HG03558 (cell line): ENCODE data around the gene POLR1D.

Source experiments
- ATAC-seq: cut with Tn5 transposase; IDR thresholded peaks from one replicate; pipeline ENCODE4 v1.9.1; 2021; ENCODE audit warnings: moderate number of reproducible peaks; ENCODE audit not compliant: unreplicated experiment; ENCODE audit errors: extremely low read depth

Gene POLR1D

GRCh38 chr13:27636589-27637288 is 15.0 kb downstream of the POLR1D start:
- no peak for ATAC-seq

- ATAC-seq, result no peak
Measured at GRCh38 chr13:27637289-27637626, 15.6 kb downstream of the POLR1D start.

GRCh38 chr13:27638001-27638400 is 16.3 kb downstream of the POLR1D start:
- ATAC-seq, result no peak

- ATAC-seq, result no peak
Measured at GRCh38 chr13:27638521-27638920, 16.8 kb downstream of the POLR1D start.

- ATAC-seq, result no peak
Measured at GRCh38 chr13:27639186-27639585, 17.5 kb downstream of the POLR1D start.

GRCh38 chr13:27641711-27642502 is 20.2 kb downstream of the POLR1D start:
- ATAC-seq, result no peak

- no peak for ATAC-seq
Measured at GRCh38 chr13:27643334-27644132, 21.8 kb downstream of the POLR1D start.

- no peak for ATAC-seq
Measured at GRCh38 chr13:27644302-27644701, 22.6 kb downstream of the POLR1D start.

GRCh38 chr13:27650312-27650711 is 28.6 kb downstream of the POLR1D start:
- no peak for ATAC-seq

GRCh38 chr13:27654059-27654458 is 32.4 kb downstream of the POLR1D start:
- no peak for ATAC-seq

GRCh38 chr13:27654816-27655215 is 33.1 kb downstream of the POLR1D start:
- ATAC-seq, result no peak

- ATAC-seq, result no peak
Measured at GRCh38 chr13:27657724-27658123, 36.0 kb downstream of the POLR1D start.

GRCh38 chr13:27658546-27658945 is 36.9 kb downstream of the POLR1D start:
- no peak for ATAC-seq

- no peak for ATAC-seq
Measured at GRCh38 chr13:27659145-27659865, 37.6 kb downstream of the POLR1D start.

GRCh38 chr13:27660511-27660910 is 38.8 kb downstream of the POLR1D start:
- ATAC-seq, result no peak

GRCh38 chr13:27661017-27661416 is 39.3 kb downstream of the POLR1D start:
- no peak for ATAC-seq

- ATAC-seq, result no peak
Measured at GRCh38 chr13:27662738-27663470, 41.2 kb downstream of the POLR1D start.

- no peak for ATAC-seq
Measured at GRCh38 chr13:27663947-27664346, 42.3 kb downstream of the POLR1D start.

GRCh38 chr13:27665333-27665732 is 43.6 kb downstream of the POLR1D start:
- no peak for ATAC-seq

- no peak for ATAC-seq
Measured at GRCh38 chr13:27665761-27666160, 44.1 kb downstream of the POLR1D start.
